OCI-LY7 (cell line): ENCODE data around the gene SRGAP2C. TPM values are rescaled to one million over a fixed set of nuclear protein-coding genes. Genes with fewer than 3 reads are reported as not detected.
A peak's percentile ranks its signal among the peaks of the same experiment; 100 is the strongest.
"Not testable (repeated sequence)": the region's sequence is repeated elsewhere in the genome, so short reads cannot be mapped to it uniquely, and the experiment has no call there.

Experiments used
- BruUV-seq: library from RNA; stranded (reverse); fragments of 400-500 nt; replicated peaks from 2 replicates; lab custom pipeline; 2021; lab: Mats Ljungman, UMichigan
- CTCF ChIA-PET: fragments of 300-600 bp; sonication (Branson Sonifier 250); formaldehyde crosslinking; loops from one replicate; lab custom pipeline; 2022; ENCODE audit warnings: antibody characterized with exemption; ENCODE audit not compliant: unreplicated experiment; lab: Charles Lee
- POLR2A ChIA-PET: fragments of 300-600 bp; sonication (Branson Sonifier 250); formaldehyde crosslinking; loops from one replicate; lab custom pipeline; 2022; ENCODE audit warnings: antibody characterized with exemption; lab: Charles Lee
- DNase-seq: peaks from one replicate; pipeline ENCODE4 v3.0.0-alpha.2; 2015; ENCODE audit warnings: low spot score
- H2AFZ ChIP-seq: fragments of 200-600 bp; sonication (generic), shearing (Covaris generic); 2 replicates; pipeline ENCODE4 v1.6.1; 2014; ENCODE audit warnings: mild to moderate bottlenecking, antibody characterized with exemption, low read length, moderate library complexity
- H3K27ac ChIP-seq: fragments of 200-600 bp; sonication (generic); 2 replicates; pipeline ENCODE4 v1.5.1; 2014; ENCODE audit warnings: mixed run types, low read depth, mild to moderate bottlenecking, moderate library complexity, low read length, inconsistent platforms; ENCODE audit not compliant: poor library complexity, severe bottlenecking
- H3K36me3 ChIP-seq: fragments of 200-600 bp; sonication (generic); 2 replicates; pipeline ENCODE4 v1.6.1; 2014; ENCODE audit warnings: mild to moderate bottlenecking, antibody characterized with exemption, low read length, moderate library complexity, mixed read lengths; ENCODE audit not compliant: insufficient read depth
- H3K4me1 ChIP-seq: fragments of 200-600 bp; sonication (generic); 2 replicates; pipeline ENCODE4 v1.5.1; 2014; ENCODE audit warnings: mild to moderate bottlenecking, low read length; ENCODE audit not compliant: insufficient read depth, poor library complexity, severe bottlenecking
- H3K4me2 ChIP-seq: fragments of 200-600 bp; sonication (generic); 2 replicates; pipeline ENCODE4 v1.6.1; 2014; ENCODE audit warnings: mild to moderate bottlenecking, low read length
- H3K4me3 ChIP-seq: fragments of 200-600 bp; sonication (generic); 2 replicates; pipeline ENCODE4 v1.5.1; 2014; ENCODE audit warnings: mild to moderate bottlenecking, low read depth, low read length; ENCODE audit not compliant: poor library complexity, severe bottlenecking
- H3K79me2 ChIP-seq: fragments of 200-600 bp; sonication (generic); 2 replicates; pipeline ENCODE4 v1.6.1; 2016; ENCODE audit warnings: low read depth, mild to moderate bottlenecking, low read length, moderate library complexity, mixed read lengths; ENCODE audit not compliant: insufficient read depth
- H3K9me2 ChIP-seq: fragments of 200-600 bp; sonication (generic); 2 replicates; pipeline ENCODE4 v1.6.1; 2016; ENCODE audit warnings: mild to moderate bottlenecking, low read length, mixed read lengths; ENCODE audit not compliant: insufficient read depth
- H3K9me3 ChIP-seq: fragments of 200-600 bp; sonication (generic); 2 replicates; pipeline ENCODE4 v1.6.1; 2014; ENCODE audit warnings: mild to moderate bottlenecking, mixed run types, low read length, mixed read lengths
- H4K20me1 ChIP-seq: fragments of 200-600 bp; sonication (generic); 2 replicates; pipeline ENCODE4 v1.6.1; 2014; ENCODE audit warnings: mild to moderate bottlenecking, antibody characterized with exemption, low read length, moderate library complexity, mixed read lengths; ENCODE audit not compliant: insufficient read depth
- intact Hi-C: fragments of 100-400 bp; cut with micrococcal nuclease; formaldehyde crosslinking; loops from one replicate; pipeline ENCODE4 v1.10.0; 2022; ENCODE audit not compliant: unreplicated experiment
- total RNA-seq, 2 experiments: library from RNA; depleted of rRNA in 1 of 2; stranded (reverse); fragments of >200 nt in 1 of 2; shearing (Covaris generic) in 1 of 2; gene quantifications; 2 replicates each; pipeline ENCODE4 v1.2.3, GENCODE V29; 2014 to 2022

Gene SRGAP2C
- total RNA-seq, 2 experiments from 2014 or later: 6.8 to 30.7 TPM

GRCh38 chr1:121385563-121386288 lies 201.0 kb downstream of the SRGAP2C start:
- CTCF ChIA-PET, H2AFZ ChIP-seq, H3K4me2 ChIP-seq, BruUV-seq, POLR2A ChIA-PET, H3K4me1 ChIP-seq, H4K20me1 ChIP-seq, DNase-seq, H3K4me3 ChIP-seq, H3K36me3 ChIP-seq, H3K9me3 ChIP-seq, intact Hi-C loops, H3K9me2 ChIP-seq, H3K79me2 ChIP-seq, H3K27ac ChIP-seq: not testable (repeated sequence)

GRCh38 chr1:121386319-121386948 lies 201.7 kb downstream of the SRGAP2C start:
- H3K4me2 ChIP-seq, H3K4me3 ChIP-seq, H3K36me3 ChIP-seq, DNase-seq, H3K9me3 ChIP-seq, intact Hi-C loops, H3K9me2 ChIP-seq, POLR2A ChIA-PET, BruUV-seq, H3K4me1 ChIP-seq, H2AFZ ChIP-seq, H4K20me1 ChIP-seq, H3K79me2 ChIP-seq, H3K27ac ChIP-seq, CTCF ChIA-PET: not testable (repeated sequence)

- H3K9me3 ChIP-seq, H3K4me3 ChIP-seq, H3K27ac ChIP-seq, CTCF ChIA-PET, H3K4me1 ChIP-seq, H3K36me3 ChIP-seq, H4K20me1 ChIP-seq, BruUV-seq, POLR2A ChIA-PET, intact Hi-C loops, H3K4me2 ChIP-seq, H2AFZ ChIP-seq, H3K79me2 ChIP-seq, DNase-seq, H3K9me2 ChIP-seq: not testable (repeated sequence)
Measured at GRCh38 chr1:121389895-121390560, 205.3 kb downstream of the SRGAP2C start.

GRCh38 chr1:121392130-121392529 lies 207.4 kb downstream of the SRGAP2C start:
- DNase-seq, H3K9me3 ChIP-seq, H3K4me3 ChIP-seq, intact Hi-C loops, H4K20me1 ChIP-seq, H3K79me2 ChIP-seq, H3K4me1 ChIP-seq, H3K36me3 ChIP-seq, CTCF ChIA-PET, H3K9me2 ChIP-seq, POLR2A ChIA-PET, H3K4me2 ChIP-seq, H2AFZ ChIP-seq, H3K27ac ChIP-seq: not testable (repeated sequence)
- BruUV-seq: TSS peak; percentile 56

GRCh38 chr1:121395718-121396201 lies 211.0 kb downstream of the SRGAP2C start:
- H3K27ac ChIP-seq, H2AFZ ChIP-seq, H3K79me2 ChIP-seq, H4K20me1 ChIP-seq, H3K4me1 ChIP-seq, BruUV-seq, intact Hi-C loops, H3K9me3 ChIP-seq, CTCF ChIA-PET, H3K9me2 ChIP-seq, H3K36me3 ChIP-seq, POLR2A ChIA-PET: not testable (repeated sequence)
- H3K4me2 ChIP-seq: peak overlapping the region; percentile 65
- peak overlapping the region; percentile 73 for H3K4me3 ChIP-seq
- peak; percentile 22 for DNase-seq

GRCh38 chr1:121396335-121397081 lies 211.7 kb downstream of the SRGAP2C start:
- DNase-seq: peak; percentile 24
- POLR2A ChIA-PET: not testable (repeated sequence)
- peak overlapping the region; percentile 65 for H3K4me2 ChIP-seq

More at GRCh38 chr1:121396335-121397081, 211.7 kb downstream of the SRGAP2C start:
- H3K9me3 ChIP-seq, CTCF ChIA-PET, H3K9me2 ChIP-seq, intact Hi-C loops, H3K27ac ChIP-seq, H4K20me1 ChIP-seq, H3K79me2 ChIP-seq, H3K36me3 ChIP-seq, BruUV-seq, H3K4me1 ChIP-seq: not testable (repeated sequence)
- Histone ChIP-seq H2AFZ (0 out of 2 replicates have a peak overlapping the region, but pooled peaks have one; percentile 50), H3K4me3 (peak overlapping the region; percentile 73)
